Ectodermal cell (in vitro differentiated cells): ENCODE measurements around the gene ITGB1BP1.

Source experiments
- H3K27ac ChIP-seq: 2 replicates; pipeline ENCODE4 v1.7.0; 2013; ENCODE audit warnings: mild to moderate bottlenecking, low read depth, low read length; ENCODE audit not compliant: insufficient read depth, poor library complexity, severe bottlenecking
- H3K27me3 ChIP-seq: 2 replicates; pipeline ENCODE4 v1.7.0; 2013; ENCODE audit warnings: mild to moderate bottlenecking, low read length; ENCODE audit not compliant: insufficient read depth, control insufficient read depth, poor library complexity, severe bottlenecking
- H3K36me3 ChIP-seq: one replicate; pipeline ENCODE4 v1.7.0; 2013; ENCODE audit warnings: low read length; ENCODE audit not compliant: control insufficient read depth, insufficient read depth
- H3K4me1 ChIP-seq: one replicate; pipeline ENCODE4 v1.7.0; 2013; ENCODE audit warnings: low read length; ENCODE audit not compliant: control insufficient read depth, insufficient read depth
- H3K4me3 ChIP-seq: 2 replicates; pipeline ENCODE4 v1.7.0; 2013; ENCODE audit warnings: low read depth, low read length, control low read depth; ENCODE audit not compliant: insufficient read depth
- H3K9me3 ChIP-seq: 2 replicates; pipeline ENCODE4 v1.7.0; 2013; ENCODE audit warnings: mild to moderate bottlenecking, low read length, moderate library complexity; ENCODE audit not compliant: control insufficient read depth
- WGBS, 2 experiments: methylation state at CpG; one replicate each; pipeline ENCODE4 v1.1.7; 2013; ENCODE audit warnings: missing lambda C conversion rate in 2 of 2; 5-methylcytosine and 5-hydroxymethylcytosine counted together

ITGB1BP1 gene

GRCh38 chr2:9378433-9379390, 44.6 kb downstream of the ITGB1BP1 start:
- H3K4me3 ChIP-seq = no peak overlapping the region

GRCh38 chr2:9377461-9378097, 45.7 kb downstream of the ITGB1BP1 start:
- H3K36me3 ChIP-seq = peaks cover 7% of the 10 kb centered on the region
- H3K4me3 ChIP-seq = no peak overlapping the region
- no peaks in the 10 kb centered on the region for H3K27me3 ChIP-seq
- 89 to 91% methylated on average over 9 of the region's 9 CpGs for WGBS, 2 experiments
- no peaks in the 10 kb centered on the region for H3K9me3 ChIP-seq
- no peaks in the 10 kb centered on the region for H3K4me1 ChIP-seq
- H3K27ac ChIP-seq = no peak overlapping the region

More at GRCh38 chr2:9378433-9379390, 44.6 kb downstream of the ITGB1BP1 start:
- Histone ChIP-seq H3K36me3 (peaks cover 7% of the 10 kb centered on the region), H3K27me3 (no peaks in the 10 kb centered on the region), H3K27ac (no peak overlapping the region), H3K4me1 (no peaks in the 10 kb centered on the region), H3K9me3 (no peaks in the 10 kb centered on the region)
- WGBS, 2 experiments = 89 to 93% methylated on average over 30 of the region's 30 CpGs

- peaks cover 3% of the 10 kb centered on the region for H3K36me3 ChIP-seq
- no peaks in the 10 kb centered on the region for H3K4me1 ChIP-seq
- H3K27me3 ChIP-seq = no peaks in the 10 kb centered on the region
- H3K4me3 ChIP-seq = no peak overlapping the region
- WGBS, 2 experiments = 91 to 93% methylated on average over 4 of the region's 4 CpGs
- H3K27ac ChIP-seq = no peak overlapping the region
- H3K9me3 ChIP-seq = no peaks in the 10 kb centered on the region
Measured at GRCh38 chr2:9375857-9376428, 47.4 kb downstream of the ITGB1BP1 start.

GRCh38 chr2:9374071-9374730, 49.1 kb downstream of the ITGB1BP1 start:
- Histone ChIP-seq H3K4me1 (no peaks in the 10 kb centered on the region), H3K36me3 (peaks cover 3% of the 10 kb centered on the region), H3K27ac (no peak overlapping the region), H3K9me3 (no peaks in the 10 kb centered on the region), H3K4me3 (no peak overlapping the region), H3K27me3 (no peaks in the 10 kb centered on the region)
- WGBS, 2 experiments = 94 to 95% methylated on average over 18 of the region's 18 CpGs

- Histone ChIP-seq H3K9me3 (no peaks in the 10 kb centered on the region), H3K4me3 (no peak overlapping the region), H3K4me1 (no peaks in the 10 kb centered on the region), H3K27ac (no peak overlapping the region), H3K27me3 (no peaks in the 10 kb centered on the region), H3K36me3 (no peaks in the 10 kb centered on the region)
- WGBS, 2 experiments = 94 to 95% methylated on average over 6 of the region's 6 CpGs
Measured at GRCh38 chr2:9373476-9373875, 49.9 kb downstream of the ITGB1BP1 start.

- H3K27ac ChIP-seq = no peak overlapping the region
- WGBS, 2 experiments = 96% methylated on average over 17 of the region's 17 CpGs
Measured at GRCh38 chr2:9373047-9373446, 50.3 kb downstream of the ITGB1BP1 start.

GRCh38 chr2:9370746-9371145, 52.6 kb downstream of the ITGB1BP1 start:
- Histone ChIP-seq H3K27me3 (no peaks in the 10 kb centered on the region), H3K9me3 (no peaks in the 10 kb centered on the region), H3K36me3 (no peaks in the 10 kb centered on the region), H3K4me3 (no peak overlapping the region), H3K27ac (no peak overlapping the region), H3K4me1 (no peaks in the 10 kb centered on the region)
- 91 to 92% methylated on average over 11 of the region's 11 CpGs for WGBS, 2 experiments

More at GRCh38 chr2:9373047-9373446, 50.3 kb downstream of the ITGB1BP1 start:
- no peaks in the 10 kb centered on the region for H3K36me3 ChIP-seq
- H3K4me1 ChIP-seq = no peaks in the 10 kb centered on the region
- H3K4me3 ChIP-seq = no peak overlapping the region
- no peaks in the 10 kb centered on the region for H3K27me3 ChIP-seq
- no peaks in the 10 kb centered on the region for H3K9me3 ChIP-seq

GRCh38 chr2:9366026-9366425, 57.3 kb downstream of the ITGB1BP1 start:
- no peaks in the 10 kb centered on the region for H3K9me3 ChIP-seq
- WGBS, 2 experiments = 89 to 91% methylated on average over 6 of the region's 6 CpGs
- no peak overlapping the region for H3K4me3 ChIP-seq
- no peaks in the 10 kb centered on the region for H3K4me1 ChIP-seq
- peaks cover 2% of the 10 kb centered on the region for H3K36me3 ChIP-seq
- H3K27me3 ChIP-seq = no peaks in the 10 kb centered on the region
- H3K27ac ChIP-seq = no peak overlapping the region

- no peak overlapping the region for H3K4me3 ChIP-seq
- no peak overlapping the region for H3K27ac ChIP-seq
- 91 to 93% methylated on average over 8 of the region's 8 CpGs for WGBS, 2 experiments
- H3K9me3 ChIP-seq = no peaks in the 10 kb centered on the region
- no peaks in the 10 kb centered on the region for H3K4me1 ChIP-seq
- H3K27me3 ChIP-seq = no peaks in the 10 kb centered on the region
- H3K36me3 ChIP-seq = peaks cover 2% of the 10 kb centered on the region
Measured at GRCh38 chr2:9365498-9366019, 57.8 kb downstream of the ITGB1BP1 start.
